SK-N-SH (cell line): ENCODE data around the gene BTNL8. TPM values are rescaled to one million over a fixed set of nuclear protein-coding genes. Genes with fewer than 3 reads are reported as not detected.

Experiments used
- CTCF ChIA-PET: fragments of 300-600, 350-600 bp; formaldehyde crosslinking; extraction: SDS; loops from one replicate; lab custom pipeline; 2021; lab: Yijun Ruan, JAX
- POLR2A ChIA-PET: fragments of 350-600 bp; sonication (Branson Sonifier 250); formaldehyde crosslinking; extraction: SDS; loops from one replicate; lab custom pipeline; 2020; ENCODE audit warnings: antibody characterized with exemption, inconsistent platforms; lab: Yijun Ruan, JAX
- DNase-seq: peaks from one replicate; pipeline ENCODE4 v3.0.0; 2012
- H2AFZ ChIP-seq: fragments of 200-600 bp; sonication (generic); 2 replicates; pipeline ENCODE4 v1.8.1; 2016; ENCODE audit warnings: antibody characterized with exemption, mild to moderate bottlenecking, low read depth
- H3F3A ChIP-seq: fragments of 200-600 bp; sonication (generic); replicated peaks from 2 replicates; pipeline ENCODE3; 2016; ENCODE audit warnings: antibody characterized with exemption, mild to moderate bottlenecking; ENCODE audit not compliant: insufficient read depth
- H3K27ac ChIP-seq, 2 experiments: fragments of 200-500 bp in 1 of 2; fragments of 200-600 bp in 1 of 2; sonication (Bioruptor generic) in 1 of 2; sonication (generic), shearing (Covaris generic) in 1 of 2; 2 replicates each; pipeline versions ENCODE4 v1.5.1 to v1.6.1; 2014 to 2016; ENCODE audit warnings: low read depth in 2 of 2, inconsistent platforms in 1 of 2, low read length in 1 of 2, mild to moderate bottlenecking in 1 of 2, mixed read lengths in 1 of 2
- H3K27me3 ChIP-seq: fragments of 200-600 bp; sonication (generic), shearing (Covaris generic); 2 replicates; pipeline ENCODE4 v1.6.1; 2016; ENCODE audit warnings: mixed run types; ENCODE audit not compliant: insufficient read depth
- H3K36me3 ChIP-seq, 2 experiments: fragments of 200-500 bp in 1 of 2; fragments of 200-600 bp in 1 of 2; sonication (Bioruptor generic) in 1 of 2; sonication (generic) in 1 of 2; replicated peaks in 1 of 2; 2 replicates each; pipeline versions ENCODE3 to v1.5.1; 2014 to 2016; ENCODE audit warnings: low read length in 1 of 2, mild to moderate bottlenecking in 1 of 2; ENCODE audit not compliant: insufficient read depth in 2 of 2, control insufficient read depth in 1 of 2
- H3K4me1 ChIP-seq, 2 experiments: fragments of 200-500 bp in 1 of 2; fragments of 200-600 bp in 1 of 2; sonication (Bioruptor generic) in 1 of 2; sonication (generic), shearing (Covaris generic) in 1 of 2; 2 replicates each; pipeline versions ENCODE4 v1.5.1 to v1.6.1; 2014 to 2016; ENCODE audit warnings: low read depth in 1 of 2, low read length in 1 of 2, mixed run types in 1 of 2; ENCODE audit not compliant: insufficient read depth in 2 of 2, control insufficient read depth in 1 of 2
- H3K4me2 ChIP-seq: fragments of 200-600 bp; sonication (generic), shearing (Covaris generic); 2 replicates; pipeline ENCODE4 v1.6.1; 2017; ENCODE audit warnings: mixed run types
- H3K4me3 ChIP-seq, 2 experiments: fragments of 200-500 bp in 1 of 2; fragments of 200-600 bp in 1 of 2; sonication (Bioruptor generic) in 1 of 2; sonication (generic), shearing (Covaris generic) in 1 of 2; 2 replicates each; pipeline versions ENCODE4 v1.5.1 to v1.8.1; 2014 to 2016; ENCODE audit warnings: low read depth in 2 of 2, inconsistent platforms in 1 of 2, low read length in 1 of 2, mild to moderate bottlenecking in 1 of 2, mixed read lengths in 1 of 2, moderate library complexity in 1 of 2
- H3K79me2 ChIP-seq: fragments of 200-600 bp; sonication (generic); 2 replicates; pipeline ENCODE4 v1.8.1; 2017; ENCODE audit warnings: mild to moderate bottlenecking; ENCODE audit not compliant: insufficient read depth
- H3K9ac ChIP-seq: fragments of 200-600 bp; sonication (generic); 2 replicates; pipeline ENCODE4 v1.6.1; 2017; ENCODE audit warnings: mixed run types
- H3K9me2 ChIP-seq: fragments of 200-600 bp; sonication (generic); 2 replicates; pipeline ENCODE4 v1.6.1; 2017; ENCODE audit warnings: mixed run types
- H3K9me3 ChIP-seq: fragments of 200-600 bp; sonication (generic); 2 replicates; pipeline ENCODE4 v1.6.1; 2017; ENCODE audit warnings: mixed run types, mild to moderate bottlenecking, moderate library complexity
- H4K20me1 ChIP-seq: fragments of 200-600 bp; sonication (generic); 2 replicates; pipeline ENCODE4 v1.6.1; 2017; ENCODE audit warnings: mild to moderate bottlenecking, mixed run types; ENCODE audit not compliant: insufficient read depth
- CHD2 ChIP-seq: fragments of 150-350 bp; IDR thresholded peaks from 2 replicates; pipeline ENCODE4 v1.6.1; 2018; ENCODE audit warnings: low read length; ENCODE audit not compliant: partially characterized antibody
- EZH2phosphoT487 ChIP-seq: fragments of 200-600 bp; sonication (generic); IDR thresholded peaks from 2 replicates; pipeline ENCODE4 v1.6.1; 2017; ENCODE audit warnings: low read depth, mixed run types, mild to moderate bottlenecking, antibody characterized with exemption, moderate library complexity, borderline replicate concordance
- FOSL2 ChIP-seq: IDR thresholded peaks from 2 replicates; pipeline ENCODE4 v1.4.0; 2012; ENCODE audit warnings: low read depth, mild to moderate bottlenecking, moderate library complexity, borderline replicate concordance
- MEF2A ChIP-seq: IDR thresholded peaks from 2 replicates; pipeline ENCODE4 v1.4.0; 2012; ENCODE audit warnings: low read depth, borderline replicate concordance
- WGBS: methylation state at CpG from one replicate; pipeline ENCODE4 v1.1.6; 2017; ENCODE audit warnings: low lambda C conversion rate; 5-methylcytosine and 5-hydroxymethylcytosine counted together
- polyA plus RNA-seq, 3 experiments: library from polyadenylated mRNA; depleted of rRNA; stranded (reverse); fragments of >200 nt; gene quantifications; 2 replicates each; pipeline ENCODE4 v1.2.3, GENCODE V29; 2012
- TF ChIP-seq, protein P1 (sequence below): IDR thresholded peaks from 2 replicates; pipeline ENCODE4 v1.6.1; 2012; ENCODE audit warnings: mild to moderate bottlenecking, low read depth, low read length, moderate library complexity
- TF ChIP-seq, protein P2 (sequence below): fragments of 150-350 bp; IDR thresholded peaks from 2 replicates; pipeline ENCODE4 v1.6.1; 2016; ENCODE audit warnings: mild to moderate bottlenecking, low read depth, low read length
- TF ChIP-seq, protein P3 (sequence below): IDR thresholded peaks from 2 replicates; pipeline ENCODE4; 2012
- TF ChIP-seq, protein P4 (sequence below): IDR thresholded peaks from 2 replicates; pipeline ENCODE4 v1.4.0; 2012; ENCODE audit warnings: low read depth, borderline replicate concordance

The BTNL8 gene
- polyA plus RNA-seq, 1 of the 3 experiments (the other 2 are of a cell fraction): not detected

DNA sequence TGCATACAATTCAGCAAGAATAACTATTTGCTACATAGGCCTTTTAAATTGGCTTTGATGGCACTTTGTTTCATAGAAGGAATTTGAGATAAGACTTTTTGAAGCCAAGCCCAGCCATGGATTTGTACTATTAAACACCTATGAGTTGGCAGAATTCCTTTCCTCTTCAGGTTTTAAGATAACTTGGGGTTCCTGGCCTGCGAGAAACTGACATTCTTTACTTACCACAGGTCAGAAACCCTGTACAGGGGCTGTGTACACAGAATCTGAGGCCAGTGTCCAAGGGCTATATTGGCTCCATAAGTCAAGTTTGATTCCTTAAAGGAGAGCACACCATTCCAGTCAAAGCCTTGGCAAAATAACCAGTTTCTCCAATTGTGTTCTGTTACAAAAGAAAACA lies 78.9 kb downstream of the BTNL8 start:
- H2AFZ ChIP-seq: no peak overlapping the region
- no peaks in the 10 kb centered on the region for H3K9me3 ChIP-seq
- no peak overlapping the region for H3K27ac ChIP-seq
- WGBS: 14% methylated on average over 1 of the region's 1 CpG
- H3K36me3 ChIP-seq: no peaks in the 10 kb centered on the region
- ChIA-PET CTCF (no interaction called here), POLR2A (no interaction called here)
- TF ChIP-seq, protein P1, sequence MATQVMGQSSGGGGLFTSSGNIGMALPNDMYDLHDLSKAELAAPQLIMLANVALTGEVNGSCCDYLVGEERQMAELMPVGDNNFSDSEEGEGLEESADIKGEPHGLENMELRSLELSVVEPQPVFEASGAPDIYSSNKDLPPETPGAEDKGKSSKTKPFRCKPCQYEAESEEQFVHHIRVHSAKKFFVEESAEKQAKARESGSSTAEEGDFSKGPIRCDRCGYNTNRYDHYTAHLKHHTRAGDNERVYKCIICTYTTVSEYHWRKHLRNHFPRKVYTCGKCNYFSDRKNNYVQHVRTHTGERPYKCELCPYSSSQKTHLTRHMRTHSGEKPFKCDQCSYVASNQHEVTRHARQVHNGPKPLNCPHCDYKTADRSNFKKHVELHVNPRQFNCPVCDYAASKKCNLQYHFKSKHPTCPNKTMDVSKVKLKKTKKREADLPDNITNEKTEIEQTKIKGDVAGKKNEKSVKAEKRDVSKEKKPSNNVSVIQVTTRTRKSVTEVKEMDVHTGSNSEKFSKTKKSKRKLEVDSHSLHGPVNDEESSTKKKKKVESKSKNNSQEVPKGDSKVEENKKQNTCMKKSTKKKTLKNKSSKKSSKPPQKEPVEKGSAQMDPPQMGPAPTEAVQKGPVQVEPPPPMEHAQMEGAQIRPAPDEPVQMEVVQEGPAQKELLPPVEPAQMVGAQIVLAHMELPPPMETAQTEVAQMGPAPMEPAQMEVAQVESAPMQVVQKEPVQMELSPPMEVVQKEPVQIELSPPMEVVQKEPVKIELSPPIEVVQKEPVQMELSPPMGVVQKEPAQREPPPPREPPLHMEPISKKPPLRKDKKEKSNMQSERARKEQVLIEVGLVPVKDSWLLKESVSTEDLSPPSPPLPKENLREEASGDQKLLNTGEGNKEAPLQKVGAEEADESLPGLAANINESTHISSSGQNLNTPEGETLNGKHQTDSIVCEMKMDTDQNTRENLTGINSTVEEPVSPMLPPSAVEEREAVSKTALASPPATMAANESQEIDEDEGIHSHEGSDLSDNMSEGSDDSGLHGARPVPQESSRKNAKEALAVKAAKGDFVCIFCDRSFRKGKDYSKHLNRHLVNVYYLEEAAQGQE: no peak
- TF ChIP-seq, protein P2, sequence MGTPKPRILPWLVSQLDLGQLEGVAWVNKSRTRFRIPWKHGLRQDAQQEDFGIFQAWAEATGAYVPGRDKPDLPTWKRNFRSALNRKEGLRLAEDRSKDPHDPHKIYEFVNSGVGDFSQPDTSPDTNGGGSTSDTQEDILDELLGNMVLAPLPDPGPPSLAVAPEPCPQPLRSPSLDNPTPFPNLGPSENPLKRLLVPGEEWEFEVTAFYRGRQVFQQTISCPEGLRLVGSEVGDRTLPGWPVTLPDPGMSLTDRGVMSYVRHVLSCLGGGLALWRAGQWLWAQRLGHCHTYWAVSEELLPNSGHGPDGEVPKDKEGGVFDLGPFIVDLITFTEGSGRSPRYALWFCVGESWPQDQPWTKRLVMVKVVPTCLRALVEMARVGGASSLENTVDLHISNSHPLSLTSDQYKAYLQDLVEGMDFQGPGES: no peak
- no peak for TF ChIP-seq EZH2phosphoT487
- no peak for TF ChIP-seq FOSL2
- DNase-seq: no peak
- H3K9me2 ChIP-seq: no peaks in the 10 kb centered on the region
- H3K4me1 ChIP-seq: no peaks in the 10 kb centered on the region
- no peak overlapping the region for H3K4me3 ChIP-seq
- H4K20me1 ChIP-seq: no peaks in the 10 kb centered on the region
- no peak overlapping the region for H3K9ac ChIP-seq
- H3F3A ChIP-seq: no peaks in the 10 kb centered on the region
- no peaks in the 10 kb centered on the region for H3K79me2 ChIP-seq
- H3K27me3 ChIP-seq: no peaks in the 10 kb centered on the region; the same call in 1 of the 2 replicates
- no peak overlapping the region for H3K4me2 ChIP-seq

DNA sequence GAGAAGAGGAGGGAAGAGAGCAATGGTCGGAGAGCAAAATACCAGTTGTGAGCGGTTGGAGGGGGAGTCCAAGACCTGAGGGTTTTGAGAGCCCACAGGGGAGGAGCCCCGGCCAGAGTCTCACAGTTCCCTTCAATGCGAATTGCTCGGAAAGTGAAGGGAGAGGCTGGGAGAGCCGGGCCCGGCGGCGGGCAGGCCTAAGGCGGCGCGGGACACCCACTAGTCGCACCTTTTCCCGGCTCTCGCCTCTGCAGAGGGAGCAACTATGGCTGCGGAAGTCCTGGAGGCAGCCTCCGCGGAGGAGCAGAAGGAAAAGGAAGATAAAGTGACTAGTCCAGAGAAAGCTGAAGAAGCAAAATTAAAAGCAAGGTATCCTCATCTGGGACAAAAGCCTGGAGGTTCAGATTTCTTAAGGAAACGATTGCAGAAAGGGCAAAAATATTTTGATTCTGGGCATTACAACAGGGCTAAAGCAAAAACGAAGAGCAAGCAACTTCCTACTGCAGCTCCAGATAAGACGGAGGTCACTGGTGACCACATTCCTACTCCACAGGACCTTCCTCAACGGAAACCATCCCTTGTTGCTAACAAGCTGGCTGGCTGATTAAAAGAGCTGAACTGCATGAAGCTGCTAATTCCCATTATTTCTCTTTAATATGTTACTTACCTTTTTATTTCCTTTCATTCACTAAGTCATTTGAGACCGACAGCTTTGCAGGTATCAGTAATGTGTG lies 83.2 kb downstream of the BTNL8 start:
- no peak overlapping the region for H2AFZ ChIP-seq
- no peaks in the 10 kb centered on the region for H4K20me1 ChIP-seq
- H3K4me3 ChIP-seq: no peak overlapping the region
- no peak for DNase-seq
- H3K9me2 ChIP-seq: no peaks in the 10 kb centered on the region
- ChIA-PET CTCF (no interaction called here), POLR2A (no interaction called here)
- no peaks in the 10 kb centered on the region for H3F3A ChIP-seq
- TF ChIP-seq EZH2phosphoT487: no peak
- TF ChIP-seq, protein P3, sequence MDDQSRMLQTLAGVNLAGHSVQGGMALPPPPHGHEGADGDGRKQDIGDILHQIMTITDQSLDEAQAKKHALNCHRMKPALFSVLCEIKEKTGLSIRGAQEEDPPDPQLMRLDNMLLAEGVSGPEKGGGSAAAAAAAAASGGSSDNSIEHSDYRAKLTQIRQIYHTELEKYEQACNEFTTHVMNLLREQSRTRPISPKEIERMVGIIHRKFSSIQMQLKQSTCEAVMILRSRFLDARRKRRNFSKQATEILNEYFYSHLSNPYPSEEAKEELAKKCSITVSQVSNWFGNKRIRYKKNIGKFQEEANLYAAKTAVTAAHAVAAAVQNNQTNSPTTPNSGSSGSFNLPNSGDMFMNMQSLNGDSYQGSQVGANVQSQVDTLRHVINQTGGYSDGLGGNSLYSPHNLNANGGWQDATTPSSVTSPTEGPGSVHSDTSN: no peak
- no peak for TF ChIP-seq MEF2A
- TF ChIP-seq, protein P4, sequence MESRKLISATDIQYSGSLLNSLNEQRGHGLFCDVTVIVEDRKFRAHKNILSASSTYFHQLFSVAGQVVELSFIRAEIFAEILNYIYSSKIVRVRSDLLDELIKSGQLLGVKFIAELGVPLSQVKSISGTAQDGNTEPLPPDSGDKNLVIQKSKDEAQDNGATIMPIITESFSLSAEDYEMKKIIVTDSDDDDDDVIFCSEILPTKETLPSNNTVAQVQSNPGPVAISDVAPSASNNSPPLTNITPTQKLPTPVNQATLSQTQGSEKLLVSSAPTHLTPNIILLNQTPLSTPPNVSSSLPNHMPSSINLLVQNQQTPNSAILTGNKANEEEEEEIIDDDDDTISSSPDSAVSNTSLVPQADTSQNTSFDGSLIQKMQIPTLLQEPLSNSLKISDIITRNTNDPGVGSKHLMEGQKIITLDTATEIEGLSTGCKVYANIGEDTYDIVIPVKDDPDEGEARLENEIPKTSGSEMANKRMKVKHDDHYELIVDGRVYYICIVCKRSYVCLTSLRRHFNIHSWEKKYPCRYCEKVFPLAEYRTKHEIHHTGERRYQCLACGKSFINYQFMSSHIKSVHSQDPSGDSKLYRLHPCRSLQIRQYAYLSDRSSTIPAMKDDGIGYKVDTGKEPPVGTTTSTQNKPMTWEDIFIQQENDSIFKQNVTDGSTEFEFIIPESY: no peak
- no peak for TF ChIP-seq CHD2
- H3K4me1 ChIP-seq: no peaks in the 10 kb centered on the region
- H3K9me3 ChIP-seq: no peaks in the 10 kb centered on the region
- H3K36me3 ChIP-seq: no peaks in the 10 kb centered on the region
- H3K27me3 ChIP-seq: no peaks in the 10 kb centered on the region; the same call in 1 of the 2 replicates
- no peak overlapping the region for H3K4me2 ChIP-seq
- no peak overlapping the region for H3K27ac ChIP-seq
- H3K9ac ChIP-seq: no peak overlapping the region
- H3K79me2 ChIP-seq: no peaks in the 10 kb centered on the region
- WGBS: 22% methylated on average over 23 of the region's 23 CpGs
